ENCODE measurements around the gene EFCAB6. TPM values are rescaled to one million over a fixed set of nuclear protein-coding genes. Genes with fewer than 3 reads are reported as not detected.

EFCAB6 gene
- total and polyA plus RNA-seq, 11 donors: 0.53 to 2.3 (median 1.5) TPM

DNA sequence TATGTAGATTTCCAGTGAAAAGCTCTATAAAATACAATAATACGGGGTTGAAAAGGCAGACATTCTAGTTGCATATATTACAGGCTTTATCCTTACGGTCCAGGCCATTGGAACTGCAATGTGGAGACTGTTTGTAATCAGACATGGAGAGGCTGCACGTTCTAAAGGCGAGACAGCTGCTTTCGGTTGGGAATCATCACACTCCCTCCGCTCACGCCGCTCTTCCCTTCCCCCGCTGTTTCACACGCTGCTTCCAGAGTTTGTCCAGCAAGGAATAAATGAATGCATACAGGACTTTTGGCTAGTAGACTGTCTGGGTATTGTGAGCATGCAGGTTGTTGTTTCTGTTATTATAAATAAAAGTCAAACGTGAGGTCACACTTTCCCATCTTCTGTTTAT is 13.5 kb upstream of the EFCAB6 start:
- H3K9me3 ChIP-seq: no peaks in the 10 kb centered on the region
- ATAC-seq (no peak), DNase-seq (no peak)
- no peak for TF ChIP-seq POLR2A (IDR thresholded peaks at IDR 0.05)
- TF ChIP-seq, protein P1, sequence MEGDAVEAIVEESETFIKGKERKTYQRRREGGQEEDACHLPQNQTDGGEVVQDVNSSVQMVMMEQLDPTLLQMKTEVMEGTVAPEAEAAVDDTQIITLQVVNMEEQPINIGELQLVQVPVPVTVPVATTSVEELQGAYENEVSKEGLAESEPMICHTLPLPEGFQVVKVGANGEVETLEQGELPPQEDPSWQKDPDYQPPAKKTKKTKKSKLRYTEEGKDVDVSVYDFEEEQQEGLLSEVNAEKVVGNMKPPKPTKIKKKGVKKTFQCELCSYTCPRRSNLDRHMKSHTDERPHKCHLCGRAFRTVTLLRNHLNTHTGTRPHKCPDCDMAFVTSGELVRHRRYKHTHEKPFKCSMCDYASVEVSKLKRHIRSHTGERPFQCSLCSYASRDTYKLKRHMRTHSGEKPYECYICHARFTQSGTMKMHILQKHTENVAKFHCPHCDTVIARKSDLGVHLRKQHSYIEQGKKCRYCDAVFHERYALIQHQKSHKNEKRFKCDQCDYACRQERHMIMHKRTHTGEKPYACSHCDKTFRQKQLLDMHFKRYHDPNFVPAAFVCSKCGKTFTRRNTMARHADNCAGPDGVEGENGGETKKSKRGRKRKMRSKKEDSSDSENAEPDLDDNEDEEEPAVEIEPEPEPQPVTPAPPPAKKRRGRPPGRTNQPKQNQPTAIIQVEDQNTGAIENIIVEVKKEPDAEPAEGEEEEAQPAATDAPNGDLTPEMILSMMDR (IDR thresholded peaks at IDR 0.05): no peak
- no peaks in the 10 kb centered on the region for H3K36me3 ChIP-seq
- H3K4me3 ChIP-seq: no peak overlapping the region
- H3K4me1 ChIP-seq: peaks cover 0 to 23% (median 17%) of the 10 kb centered on the region in 12 donors
- intact Hi-C loops (cut with DNase I): loop anchor here in 7 of 10 donors (2.0 to 10.0 kb wide), 6 partner anchors 62 to 591 kb away; no protein-coding TSS in a partner anchor
- peaks cover 0 to 29% (median 0%) of the 10 kb centered on the region in 9 donors for H3K27me3 ChIP-seq
- no peak overlapping the region for H3K27ac ChIP-seq
- 85 to 89% (median 88%) methylated on average over 11 of the region's 11 CpGs for WGBS, 4 donors

- no peak overlapping the region for H3K4me3 ChIP-seq
These were observed 12.8 kb upstream of the EFCAB6 start for GRCh38 chr22:43824724-43825420.

GRCh38 chr22:43823911-43824665 is 12.0 kb upstream of the EFCAB6 start:
- H3K4me3 ChIP-seq: no peak overlapping the region
- H3K4me1 ChIP-seq: peaks cover 0 to 9% (median 5%) of the 10 kb centered on the region in 12 donors
- TF ChIP-seq POLR2A (IDR thresholded peaks at IDR 0.05): no peak
- TF ChIP-seq, protein P1 (IDR thresholded peaks at IDR 0.05): no peak
- no peaks in the 10 kb centered on the region for H3K9me3 ChIP-seq
- peaks cover 0 to 33% (median 0%) of the 10 kb centered on the region in 9 donors for H3K27me3 ChIP-seq
- ATAC-seq (no peak), DNase-seq (peak in 1 of 5 donors; percentile 51)
- intact Hi-C loops (cut with DNase I): loop anchor here in 4 of 10 donors (10.0 kb wide), 3 partner anchors 429 to 589 kb away; no protein-coding TSS in a partner anchor
- no peak overlapping the region for H3K27ac ChIP-seq
- H3K36me3 ChIP-seq: no peaks in the 10 kb centered on the region
- WGBS, 4 donors: 78 to 84% (median 82%) methylated on average over 17 of the region's 17 CpGs

More at GRCh38 chr22:43824724-43825420, 12.8 kb upstream of the EFCAB6 start:
- Histone ChIP-seq H3K4me1 (peaks cover 0 to 17% (median 13%) of the 10 kb centered on the region in 12 donors), H3K9me3 (no peaks in the 10 kb centered on the region), H3K27ac (no peak overlapping the region), H3K36me3 (no peaks in the 10 kb centered on the region), H3K27me3 (peaks cover 0 to 33% (median 0%) of the 10 kb centered on the region in 9 donors)
- 81 to 90% (median 84%) methylated on average over 26 of the region's 26 CpGs for WGBS, 4 donors
- TF ChIP-seq POLR2A (IDR thresholded peaks at IDR 0.05): no peak
- TF ChIP-seq, protein P1 (IDR thresholded peaks at IDR 0.05): no peak
- no peak for ATAC-seq
- intact Hi-C loops (cut with DNase I): loop anchor here in 6 of 10 donors (5.0 to 10.0 kb wide), 5 partner anchors 62 to 590 kb away; no protein-coding TSS in a partner anchor
- no peak for DNase-seq

All from heart left ventricle (tissue), 16 donors.